Left ventricle myocardium superior (tissue), 1 donor: ENCODE results near the gene SLC6A3. TPM values are rescaled to one million over a fixed set of nuclear protein-coding genes. Genes with fewer than 3 reads are reported as not detected.
"Not testable (repeated sequence)": the region's sequence is repeated elsewhere in the genome, so short reads cannot be mapped to it uniquely, and the experiment has no call there.

Experiments
- ATAC-seq: fragments of 200-7000 bp; cut with Tn5 transposase; one replicate; pipeline ENCODE4 v1.9.1; 2020; ENCODE audit warnings: mild to moderate bottlenecking, moderate library complexity
- DNase-seq: peaks from one replicate; pipeline ENCODE4 v3.0.0-alpha.2; 2020
- intact Hi-C: fragments of 100-400 bp; cut with micrococcal nuclease; formaldehyde crosslinking; loops from one replicate; pipeline ENCODE4 v1.11.0; 2022
- total RNA-seq: library from RNA; stranded (reverse); fragmentation: NEBNext Ultra II Directional; extraction: Animal tissue kit (Norgen Biotek cat#: 25700); gene quantifications from one replicate; pipeline ENCODE4 v1.2.1, GENCODE V29; 2021
- donor health status: DM: no; HTN: yes; CAD: no; lungs with severe emphysema.

Gene SLC6A3
- total RNA-seq, 1 donor from 2014 or later, result not detected

DNA sequence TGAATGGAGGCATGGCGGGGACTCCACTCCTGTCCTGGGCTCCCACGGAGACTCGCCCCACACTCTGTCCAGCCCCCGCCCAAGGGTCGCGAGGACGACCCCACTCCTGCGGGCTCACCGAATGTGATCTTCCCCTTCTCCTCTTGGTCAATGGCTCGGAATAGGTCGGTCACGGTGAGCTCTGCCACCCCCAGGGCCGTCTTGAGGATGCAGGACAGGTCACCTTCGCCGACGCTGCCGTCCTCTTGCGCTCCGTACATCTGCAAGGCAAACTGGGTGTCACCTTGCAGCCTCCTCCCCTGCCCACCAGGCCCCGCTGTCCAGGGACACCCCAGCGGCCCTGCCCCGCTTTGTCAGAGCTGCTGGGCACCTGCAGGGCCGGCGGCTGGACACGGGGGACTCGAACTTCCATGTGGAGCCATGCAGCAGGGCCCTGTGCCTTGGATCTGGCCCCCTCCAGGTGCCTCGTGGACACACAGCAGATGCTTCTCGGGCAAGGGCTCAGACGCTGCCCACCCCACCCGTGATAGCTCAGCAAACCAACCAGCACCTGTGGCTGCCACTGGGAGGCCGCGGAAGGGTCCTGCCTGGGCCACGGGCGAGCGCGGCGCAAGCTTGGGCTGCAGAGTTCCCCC lies 21.5 kb upstream of the SLC6A3 start:
- intact Hi-C loops, result no loop called here
- DNase-seq (no peak), ATAC-seq (no peak)

DNA sequence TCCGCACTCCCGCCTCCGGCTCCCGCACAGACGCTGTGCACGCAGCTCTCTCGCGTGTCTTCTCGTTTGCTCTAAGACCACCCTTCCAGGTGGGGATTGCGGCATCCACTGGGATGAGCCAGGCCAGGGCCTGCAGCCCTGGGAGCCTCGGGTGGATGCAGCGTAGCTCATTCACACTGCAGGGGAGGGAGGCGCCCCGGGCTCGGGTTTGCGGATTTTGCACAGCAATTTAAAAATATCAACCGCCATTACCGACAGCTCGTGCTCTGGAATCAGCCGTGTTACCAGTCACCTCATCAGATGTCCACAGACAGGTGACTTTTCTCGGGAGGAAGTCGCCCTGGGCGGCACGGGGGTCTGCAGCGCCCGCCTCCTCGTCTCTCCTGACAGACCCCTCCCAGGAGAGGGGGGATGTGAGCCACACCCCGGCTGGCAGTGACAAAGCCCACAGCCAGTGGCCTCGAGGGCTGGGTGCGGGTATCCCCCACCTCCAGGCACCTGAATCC lies 20.8 kb upstream of the SLC6A3 start:
- intact Hi-C loops, result no loop called here
- DNase-seq, result no peak
- ATAC-seq, result no peak

DNA sequence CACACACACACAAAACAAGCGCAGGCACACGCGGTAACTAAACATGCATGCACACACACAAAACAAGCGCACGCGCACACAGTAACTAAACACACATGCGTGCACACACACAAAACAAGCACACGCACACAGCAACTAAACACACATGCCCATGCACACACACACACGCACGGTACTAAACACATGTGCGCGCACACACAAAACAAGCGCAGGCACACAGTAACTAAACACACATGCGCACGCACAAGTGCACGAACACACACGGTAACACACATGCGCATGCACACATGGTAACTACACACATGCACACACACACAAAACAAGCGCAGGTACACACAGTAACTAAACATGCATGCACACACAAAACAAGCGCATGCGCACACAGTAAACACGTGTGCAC lies 19.9 kb upstream of the SLC6A3 start:
- intact Hi-C loops, result no loop called here
- DNase-seq (no peak), ATAC-seq (no peak)

DNA sequence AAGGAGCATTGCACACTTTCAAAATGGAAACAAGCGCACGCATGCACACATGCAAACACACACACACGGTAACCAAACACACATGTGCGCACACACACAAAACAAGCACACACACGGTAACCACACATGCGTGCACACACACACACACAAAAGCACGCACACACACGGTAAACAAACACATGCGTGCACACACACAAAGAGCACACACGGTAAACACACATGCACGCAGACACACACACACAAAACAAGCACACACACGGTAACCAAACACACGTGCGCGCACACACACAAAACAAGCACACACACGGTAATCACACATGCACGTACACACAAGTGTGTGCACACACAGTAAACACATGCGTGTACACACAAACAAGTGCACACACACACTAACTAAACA lies 19.3 kb upstream of the SLC6A3 start:
- DNase-seq (no peak), ATAC-seq (no peak)
- intact Hi-C loops, result no loop called here

DNA sequence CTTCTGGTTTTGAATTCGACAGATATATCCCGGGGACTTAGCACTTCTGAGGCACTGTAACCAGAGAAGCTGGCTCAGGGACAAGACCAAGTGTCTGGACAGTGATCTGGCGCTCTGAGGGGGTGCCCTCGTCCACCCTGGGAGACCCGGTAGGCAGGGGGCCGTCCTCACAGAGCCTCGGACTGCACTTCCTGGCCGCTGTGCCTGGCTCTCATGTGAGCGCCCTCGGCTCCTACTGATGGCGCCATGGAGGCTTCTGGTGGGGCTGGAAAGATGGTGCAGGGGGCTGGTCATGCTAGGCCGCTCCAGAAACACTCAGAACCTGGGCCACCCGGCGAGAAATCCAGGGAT lies 18.8 kb upstream of the SLC6A3 start:
- no peak for DNase-seq

DNA sequence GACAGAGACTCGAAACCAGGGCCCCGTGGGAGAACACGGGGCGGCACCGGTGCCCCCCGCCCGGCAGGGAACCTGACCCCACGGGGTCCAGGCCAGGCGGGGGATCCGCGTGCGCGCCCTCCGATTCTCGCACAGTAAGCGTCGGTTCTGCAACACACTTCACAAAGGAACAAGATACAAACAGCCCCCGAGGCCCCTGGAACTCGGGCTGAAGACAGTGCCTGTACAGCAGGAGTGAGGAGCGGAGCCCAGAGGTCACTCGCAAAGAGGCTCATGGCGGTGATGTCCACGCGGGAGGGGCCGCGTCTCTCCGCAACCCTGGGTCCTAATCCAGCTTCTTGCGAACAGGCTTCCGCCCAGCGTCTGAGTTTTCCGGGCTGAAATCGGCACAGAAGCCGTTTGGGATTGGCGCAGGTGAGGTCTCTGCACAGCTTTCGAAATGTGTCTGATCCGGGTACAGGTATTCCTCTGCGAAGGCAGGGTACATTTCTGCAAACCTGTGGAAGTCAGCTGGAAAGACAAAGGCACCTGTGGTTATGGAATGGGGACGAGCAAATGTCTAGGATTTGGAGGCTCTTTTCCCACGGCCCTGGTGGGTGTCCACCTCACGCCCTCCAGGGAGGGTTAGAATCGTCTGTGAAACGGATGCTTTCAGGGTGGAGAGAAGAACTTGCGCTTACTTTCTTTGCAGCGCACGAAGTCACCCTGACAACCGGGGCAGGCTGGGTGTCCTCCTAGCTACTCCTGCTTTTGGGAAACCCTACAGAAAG lies 18.3 kb upstream of the SLC6A3 start:
- intact Hi-C loops, result no loop called here
- ATAC-seq (no peak), DNase-seq (no peak)

More for the DNA sequence above, 18.8 kb upstream of the SLC6A3 start:
- no peak for ATAC-seq
- intact Hi-C loops, result no loop called here

DNA sequence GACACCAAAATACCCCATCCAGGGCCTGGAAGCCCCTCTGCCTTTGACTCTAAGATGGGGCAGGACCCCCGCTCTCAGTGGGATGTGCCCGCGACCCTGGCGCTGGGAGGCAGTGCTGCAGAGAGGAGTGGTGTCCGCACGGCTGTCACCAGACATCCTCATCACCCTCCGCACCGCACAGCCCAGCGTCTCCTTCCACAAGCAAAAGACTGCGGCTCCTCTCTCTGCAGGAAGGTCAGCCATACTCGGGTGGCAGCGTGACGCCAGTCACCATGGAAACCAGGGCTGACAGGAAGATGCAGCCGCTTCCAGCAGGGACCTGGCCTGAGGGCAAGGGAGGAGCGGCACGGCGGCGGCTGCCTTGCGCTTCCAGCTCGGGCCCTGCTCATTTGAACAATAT lies 17.1 kb upstream of the SLC6A3 start:
- intact Hi-C loops, result no loop called here
- ATAC-seq (no peak), DNase-seq (no peak)

DNA sequence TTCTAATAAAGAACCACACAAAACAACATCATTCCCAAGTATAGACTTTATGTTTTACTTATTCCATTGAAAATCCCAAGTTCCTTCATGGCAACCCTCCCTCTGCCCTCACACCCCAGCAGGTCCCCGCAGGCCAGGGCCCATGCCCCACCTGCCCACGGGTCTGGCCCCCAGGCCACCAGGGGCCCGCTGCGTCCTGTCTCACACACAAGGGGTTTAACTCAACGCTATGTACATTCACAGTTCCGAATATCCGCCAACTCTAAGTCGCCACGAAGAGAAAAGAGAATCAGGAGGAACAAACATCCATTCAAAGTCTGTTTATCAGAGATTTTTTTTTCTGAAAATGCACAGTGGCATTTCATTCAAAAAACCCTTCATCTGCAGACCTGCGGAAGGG lies 16.2 kb upstream of the SLC6A3 start:
- ATAC-seq (no peak), DNase-seq (no peak)
- intact Hi-C loops, result no loop called here

DNA sequence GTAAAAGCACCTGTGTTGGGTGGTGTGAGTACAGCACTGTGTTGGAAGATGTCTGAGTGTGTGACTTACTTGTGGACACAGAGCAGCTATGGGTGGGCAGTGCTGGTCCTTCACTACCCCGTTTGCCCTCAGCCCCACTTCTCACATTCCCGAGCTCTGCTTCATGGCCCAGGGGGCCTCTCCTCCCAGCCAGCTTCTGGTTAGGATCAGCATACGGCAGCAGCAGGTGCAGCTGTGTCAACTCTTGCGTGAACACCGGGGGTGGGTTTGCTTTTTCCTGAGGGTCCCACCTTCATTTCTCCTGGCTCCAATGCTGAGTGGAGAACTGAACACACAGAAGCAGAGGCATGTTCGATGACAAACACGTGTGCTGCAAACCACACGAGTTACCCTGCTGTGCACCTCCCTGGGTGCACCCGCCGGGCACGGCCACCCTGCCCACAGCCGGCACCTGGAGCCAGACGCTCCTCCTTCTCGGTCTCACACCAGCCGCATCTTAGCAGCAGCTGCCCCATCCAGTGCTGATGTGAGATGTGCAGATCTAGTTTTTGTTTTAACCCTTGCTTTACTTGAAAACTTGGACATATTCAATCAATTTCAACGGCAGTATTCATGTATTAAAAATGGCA lies 14.9 kb upstream of the SLC6A3 start:
- intact Hi-C loops, result no loop called here
- ATAC-seq (no peak), DNase-seq (no peak)

DNA sequence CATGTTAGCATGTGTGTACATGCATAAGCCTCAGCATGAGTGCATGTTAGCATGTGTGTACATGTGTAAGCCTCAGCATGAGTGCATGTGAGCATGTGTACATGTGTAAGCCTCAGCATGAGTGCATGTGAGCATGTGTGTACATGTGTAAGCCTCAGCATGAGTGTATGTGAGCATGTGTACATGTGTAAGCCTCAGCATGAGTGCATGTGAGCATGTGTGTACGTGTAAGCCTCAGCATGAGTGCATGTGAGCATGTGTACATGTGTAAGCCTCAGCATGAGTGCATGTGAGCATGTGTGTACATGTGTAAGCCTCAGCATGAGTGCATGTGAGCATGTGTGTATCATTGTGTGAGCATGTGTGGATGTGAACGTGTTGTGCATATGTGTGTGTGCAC lies 14.2 kb upstream of the SLC6A3 start:
- ATAC-seq, intact Hi-C loops, DNase-seq: not testable (repeated sequence)

DNA sequence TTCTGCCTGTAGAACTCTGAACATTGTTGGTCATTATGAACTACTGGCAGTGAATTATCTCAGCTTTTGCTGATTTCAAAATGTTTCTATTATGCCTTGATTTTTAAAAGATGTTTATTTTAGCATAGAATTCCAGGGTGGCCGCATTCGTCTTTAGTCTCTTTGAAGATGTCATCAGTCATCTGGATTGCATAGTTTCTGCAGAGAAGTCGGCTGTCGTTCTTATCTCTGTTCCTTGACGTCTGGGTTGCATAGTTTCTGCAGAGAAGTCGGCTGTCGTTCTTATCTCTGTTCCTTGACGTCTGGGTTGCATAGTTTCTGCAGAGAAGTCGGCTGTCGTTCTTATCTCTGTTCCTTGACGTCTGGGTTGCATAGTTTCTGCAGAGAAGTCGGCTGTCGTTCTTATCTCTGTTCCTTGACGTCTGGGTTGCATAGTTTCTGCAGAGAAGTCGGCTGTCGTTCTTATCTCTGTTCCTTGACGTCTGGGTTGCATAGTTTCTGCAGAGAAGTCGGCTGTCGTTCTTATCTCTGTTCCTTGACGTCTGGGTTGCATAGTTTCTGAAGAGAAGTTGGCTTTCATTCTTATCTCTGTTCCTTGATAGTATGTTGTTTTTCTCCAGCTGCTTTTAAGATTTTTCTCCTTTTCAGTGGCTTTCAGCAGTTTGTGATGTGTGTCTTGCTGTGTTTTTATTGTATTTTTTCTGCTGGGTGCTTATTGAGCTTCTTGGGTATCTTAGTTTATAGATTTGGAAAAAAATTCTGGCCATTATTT lies 11.1 kb upstream of the SLC6A3 start:
- DNase-seq, ATAC-seq, intact Hi-C loops: not testable (repeated sequence)

DNA sequence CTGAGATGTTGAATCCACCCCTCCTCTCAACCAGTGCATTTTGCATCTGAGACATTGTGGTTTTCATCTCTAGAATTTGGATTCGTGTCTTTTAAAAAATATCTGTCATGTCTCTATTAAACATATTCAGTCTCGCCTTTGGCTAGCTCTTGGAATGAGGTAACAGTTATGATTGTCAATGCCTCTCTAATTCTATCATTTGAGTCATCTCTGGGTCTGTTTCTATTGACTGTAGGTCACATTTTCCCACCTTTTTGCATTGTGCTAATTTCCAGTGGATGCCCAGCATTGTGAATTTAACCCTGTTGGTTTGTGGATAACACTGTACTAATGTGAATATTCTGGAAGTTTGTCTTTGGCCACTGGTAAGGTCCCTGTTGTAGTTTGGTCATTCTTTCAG lies 8.4 kb upstream of the SLC6A3 start:
- DNase-seq (no peak), ATAC-seq (no peak)
- intact Hi-C loops, result no loop called here

DNA sequence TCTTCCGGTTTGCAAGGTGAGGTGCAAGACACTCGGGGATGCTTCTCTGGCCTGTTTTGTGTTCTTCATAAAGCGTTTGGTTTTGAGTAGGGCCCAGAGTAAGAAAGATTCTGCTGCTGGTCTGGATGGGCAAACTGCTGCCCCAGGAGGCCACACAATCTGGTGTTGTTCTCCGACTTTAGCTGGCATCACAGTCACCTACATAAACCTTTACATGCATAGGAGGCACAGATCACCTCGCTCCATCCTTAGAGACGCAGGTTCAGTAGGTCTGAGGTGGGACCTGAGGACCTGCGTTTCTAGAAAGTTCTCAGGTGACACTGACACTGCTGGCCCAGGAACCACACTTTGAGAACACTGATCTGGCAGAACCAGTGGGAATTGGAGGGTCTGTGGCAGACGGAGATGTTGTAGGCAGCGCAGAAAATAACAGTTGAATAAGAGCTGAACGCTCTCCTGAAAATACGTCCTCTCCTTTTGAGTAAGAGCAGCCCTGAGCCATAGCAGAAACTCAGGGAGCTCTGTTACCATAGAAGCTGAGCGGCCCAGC lies 3.9 kb upstream of the SLC6A3 start:
- DNase-seq (no peak), ATAC-seq (no peak)
- intact Hi-C loops, result no loop called here

DNA sequence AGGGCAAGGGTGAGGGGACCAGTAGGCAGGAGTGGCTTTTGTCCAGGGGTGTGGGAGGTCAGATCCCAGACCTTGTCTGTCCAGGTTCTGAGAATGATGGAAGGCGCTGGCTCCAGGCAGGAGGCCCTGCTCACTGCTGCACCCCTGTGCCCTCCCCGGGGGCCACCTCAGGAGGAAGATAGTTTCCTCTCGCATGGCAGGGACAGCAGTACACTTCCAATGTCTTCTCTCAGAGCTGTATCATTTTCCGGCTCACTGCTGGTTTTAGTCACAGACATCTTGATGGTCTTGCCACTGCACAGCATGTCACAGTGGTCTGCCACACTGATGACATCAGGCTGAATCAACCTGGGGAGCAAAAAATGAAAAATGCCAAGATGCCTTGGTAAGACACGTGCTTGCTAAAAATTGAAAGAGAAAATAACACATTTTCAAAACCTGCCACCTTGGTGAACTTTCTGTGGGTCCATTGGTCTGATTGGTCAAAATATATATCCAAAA lies 3.3 kb upstream of the SLC6A3 start:
- intact Hi-C loops, result no loop called here

DNA sequence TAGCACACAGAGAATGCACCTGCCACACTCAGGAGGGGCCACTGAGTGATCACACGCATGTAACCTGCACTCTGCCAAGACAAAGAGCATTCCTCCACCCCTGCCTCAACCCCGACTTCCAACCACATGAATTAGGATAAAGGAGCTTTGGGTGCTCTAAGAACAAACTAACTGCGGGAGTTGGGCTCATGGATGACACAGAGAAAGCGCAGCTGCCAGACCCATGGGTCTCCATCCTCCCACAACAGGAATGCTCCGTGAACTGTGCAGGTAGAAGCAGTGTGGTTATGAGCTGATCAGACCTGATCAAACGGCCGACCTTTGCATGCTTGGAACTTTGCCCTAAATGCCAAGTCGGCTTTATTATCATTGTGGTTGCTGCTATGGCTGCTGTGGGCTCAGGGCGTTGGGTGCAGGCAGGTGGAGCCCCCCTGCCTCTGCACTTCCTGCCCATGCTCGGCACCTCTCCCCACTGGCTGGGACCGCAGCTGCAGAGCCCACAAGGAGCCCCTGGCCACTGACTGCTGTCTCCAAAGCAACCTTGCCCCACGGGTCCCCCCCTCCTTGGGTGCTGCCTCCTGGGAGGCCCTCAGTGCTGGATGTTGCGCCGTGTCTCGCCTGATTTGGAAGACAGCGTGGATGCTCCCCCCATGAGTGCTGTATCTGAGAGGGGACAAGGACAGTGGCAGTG lies 2.6 kb upstream of the SLC6A3 start:
- intact Hi-C loops, result no loop called here
- ATAC-seq, result no peak
- no peak for DNase-seq

More for the DNA sequence above, 3.3 kb upstream of the SLC6A3 start:
- ATAC-seq (no peak), DNase-seq (no peak)

DNA sequence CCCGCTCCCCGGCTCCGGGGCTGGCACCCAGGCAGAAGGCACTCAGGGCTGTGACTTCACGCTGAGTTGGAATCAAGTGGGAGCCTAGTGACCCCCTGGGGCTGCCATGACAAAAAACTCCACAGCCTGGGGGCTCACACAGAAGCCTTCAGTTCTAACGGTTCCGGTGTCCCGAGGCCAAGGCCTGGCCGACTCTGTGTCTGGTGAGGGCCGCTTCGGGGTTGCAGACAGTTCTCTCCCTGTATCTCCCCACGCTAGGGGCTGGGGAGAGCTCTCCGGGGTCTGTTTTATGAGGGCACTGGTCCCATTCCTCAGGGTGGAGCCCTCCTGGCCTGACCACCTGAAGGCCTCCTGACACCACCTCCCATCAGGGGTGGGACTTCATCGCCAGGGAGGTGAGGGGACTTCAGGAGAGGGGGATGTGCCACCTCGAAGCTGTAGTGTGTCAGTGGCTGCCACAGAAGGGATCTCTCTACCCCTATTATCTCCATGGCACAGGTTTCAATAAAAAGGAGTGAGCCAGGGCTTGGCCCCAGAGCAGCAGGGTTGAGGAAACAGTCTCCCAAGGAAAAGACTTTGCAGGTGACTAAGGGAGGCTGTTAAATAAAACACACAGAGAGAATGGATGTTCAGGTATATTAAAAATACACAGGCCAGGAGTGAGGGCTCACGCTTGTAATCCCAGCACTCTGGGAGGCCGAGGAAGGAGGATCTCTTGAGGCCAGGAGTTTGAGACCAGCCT lies 1.5 kb upstream of the SLC6A3 start:
- ATAC-seq, result no peak
- DNase-seq, result no peak
- intact Hi-C loops, result no loop called here

DNA sequence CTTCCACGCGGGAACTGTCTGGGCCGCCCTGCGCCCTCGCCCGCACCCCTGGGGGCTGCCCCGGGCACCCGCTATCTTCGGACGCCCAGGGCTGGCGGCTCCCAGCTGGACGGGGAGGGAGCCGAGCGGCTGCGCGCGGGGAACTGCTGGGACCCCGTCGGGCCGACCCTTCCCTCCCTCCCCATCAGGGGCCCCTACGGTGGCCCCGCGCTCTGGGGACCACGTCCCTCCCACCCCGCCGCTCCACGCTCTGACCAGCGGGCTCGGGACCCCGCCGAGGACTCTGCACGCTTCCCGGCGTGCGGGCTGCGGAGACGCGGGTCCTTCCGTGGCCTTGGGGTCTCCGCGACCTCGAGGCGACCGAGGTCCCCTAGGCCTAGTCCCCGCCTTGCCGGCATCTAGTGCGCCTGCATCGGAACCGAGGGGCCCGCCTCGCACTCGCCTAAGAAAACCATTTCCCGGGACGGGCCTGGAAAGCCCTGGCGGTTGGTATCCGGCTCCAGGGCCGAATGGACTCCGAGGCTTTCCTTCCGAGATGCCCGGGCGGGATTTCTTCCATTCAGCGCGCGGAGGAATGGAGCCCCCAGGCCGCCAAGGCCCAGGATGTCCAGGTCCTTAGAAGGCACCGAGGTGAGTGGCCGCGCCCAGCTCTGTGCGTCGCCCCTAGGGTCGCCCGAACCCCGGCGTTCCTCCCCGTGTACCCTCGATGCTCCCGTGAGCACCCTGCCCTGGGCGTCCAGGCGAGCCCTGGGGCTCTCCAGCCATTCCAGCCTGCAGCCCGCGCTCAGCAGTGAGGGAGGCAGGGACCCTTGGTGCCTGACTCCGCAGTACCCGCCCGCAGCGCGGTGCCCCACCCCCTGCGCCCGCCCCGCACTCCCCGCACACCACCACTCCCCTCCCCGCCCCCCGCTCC lies 705 bp upstream of the SLC6A3 start:
- DNase-seq, result no peak
- intact Hi-C loops, result no loop called here
- no peak for ATAC-seq
